Activated CD4-positive, CD25-positive, alpha-beta regulatory T cell (primary cell): ENCODE results near the gene TMEM54.

Experiments
- DNase-seq, 4 experiments: peaks; one replicate each; lab custom pipeline; 2025; lab: John Stamatoyannopoulos, UW

TMEM54 gene

GRCh38 chr1:32864375-32865019, 36.7 kb downstream of the TMEM54 start:
- DNase-seq: no peak

- no peak for DNase-seq
These were observed 37.3 kb downstream of the TMEM54 start for GRCh38 chr1:32863881-32864245.

- no peak for DNase-seq
These were observed 37.8 kb downstream of the TMEM54 start for GRCh38 chr1:32863218-32863880.

- no peak for DNase-seq
These were observed 39.1 kb downstream of the TMEM54 start for GRCh38 chr1:32861904-32862695.

- DNase-seq: no peak
These were observed 40.6 kb downstream of the TMEM54 start for GRCh38 chr1:32860566-32860965.

GRCh38 chr1:32859915-32860314, 41.3 kb downstream of the TMEM54 start:
- DNase-seq: no peak

GRCh38 chr1:32858791-32859190, 42.4 kb downstream of the TMEM54 start:
- DNase-seq: no peak

- no peak for DNase-seq
These were observed 43.1 kb downstream of the TMEM54 start for GRCh38 chr1:32858136-32858535.

GRCh38 chr1:32855861-32856617, 45.1 kb downstream of the TMEM54 start:
- no peak for DNase-seq

GRCh38 chr1:32848354-32849063, 52.7 kb downstream of the TMEM54 start:
- DNase-seq: no peak
